NCI-H2196 (cell line): ENCODE data around the gene RRAD.
A peak's percentile ranks its signal among the peaks of the same experiment; 100 is the strongest.
"Not testable (repeated sequence)": the region's sequence is repeated elsewhere in the genome, so short reads cannot be mapped to it uniquely, and the experiment has no call there.

Source experiments
- DNase-seq: peaks from one replicate; lab custom pipeline; 2025; ENCODE audit not compliant: unreplicated experiment; lab: John Stamatoyannopoulos, UW

The RRAD gene

GRCh38 chr16:66902648-66903543, 22.4 kb downstream of the RRAD start:
- no peak for DNase-seq

- DNase-seq: no peak
Measured at GRCh38 chr16:66901626-66902025, 23.7 kb downstream of the RRAD start.

GRCh38 chr16:66900721-66901441, 24.5 kb downstream of the RRAD start:
- DNase-seq: no peak

GRCh38 chr16:66899945-66900710, 25.2 kb downstream of the RRAD start:
- DNase-seq: peak; percentile 78

- peak; percentile 56 for DNase-seq
Measured at GRCh38 chr16:66899310-66899944, 25.9 kb downstream of the RRAD start.

GRCh38 chr16:66898933-66899309, 26.4 kb downstream of the RRAD start:
- no peak for DNase-seq

GRCh38 chr16:66898207-66898606, 27.1 kb downstream of the RRAD start:
- DNase-seq: no peak

GRCh38 chr16:66896682-66897081, 28.7 kb downstream of the RRAD start:
- not testable (repeated sequence) for DNase-seq

- no peak for DNase-seq
Measured at GRCh38 chr16:66895999-66896398, 29.3 kb downstream of the RRAD start.

- DNase-seq: no peak
Measured at GRCh38 chr16:66895689-66895979, 29.7 kb downstream of the RRAD start.

GRCh38 chr16:66894948-66895688, 30.2 kb downstream of the RRAD start:
- peak; percentile 62 for DNase-seq

GRCh38 chr16:66894055-66894454, 31.3 kb downstream of the RRAD start:
- DNase-seq: no peak

- DNase-seq: no peak
Measured at GRCh38 chr16:66891797-66892196, 33.5 kb downstream of the RRAD start.

GRCh38 chr16:66891360-66891759, 34.0 kb downstream of the RRAD start:
- no peak for DNase-seq

- no peak for DNase-seq
Measured at GRCh38 chr16:66890799-66891198, 34.5 kb downstream of the RRAD start.

GRCh38 chr16:66889622-66890021, 35.7 kb downstream of the RRAD start:
- DNase-seq: no peak

GRCh38 chr16:66888647-66889615, 36.4 kb downstream of the RRAD start:
- no peak for DNase-seq

- DNase-seq: no peak
Measured at GRCh38 chr16:66886914-66887313, 38.4 kb downstream of the RRAD start.

- no peak for DNase-seq
Measured at GRCh38 chr16:66886321-66886720, 39.0 kb downstream of the RRAD start.
